ENCODE data around the gene CPHXL2. TPM values are rescaled to one million over a fixed set of nuclear protein-coding genes. Genes with fewer than 3 reads are reported as not detected.

CPHXL2 gene
- not detected for total RNA-seq

- Mint-ChIP-seq H3K4me3 (no peak within 1 kb of the TSS), H3K4me1 (ENCODE audit: low read depth in 2 of 2) (no peaks in the 10 kb centered on the region), H3K36me3 (no peaks in the 10 kb centered on the region), H3K9me3 (no peaks in the 10 kb centered on the region), H3K27me3 (no peaks in the 10 kb centered on the region), H3K27ac (no peak within 1 kb of the TSS)
- DNase-seq (ENCODE audit: low spot score): no peak
- ATAC-seq: no peak
These were observed at the start of gene CPHXL2 for GRCh38 chr16:75676909-75677308. CPHXL2 (minus strand) TSS chr16:75677009; CDS start chr16:75676999, 10 bp downstream.

GRCh38 chr16:75726390-75726789 lies 49.6 kb upstream of the CPHXL2 start, which contains the start of gene CPHXL:
CPHXL (minus strand) TSS chr16:75726490; CDS start chr16:75726442, 48 bp downstream.
- DNase-seq (ENCODE audit: low spot score) (no peak), ATAC-seq (no peak)
- Mint-ChIP-seq H3K27me3 (peaks cover 0 to 9% of the 10 kb centered on the region in 2 donors), H3K36me3 (peaks cover 5% of the 10 kb centered on the region), H3K4me1 (ENCODE audit: low read depth in 2 of 2) (no peaks in the 10 kb centered on the region), H3K4me3 (no peak within 1 kb of the TSS), H3K27ac (no peak within 1 kb of the TSS), H3K9me3 (peaks cover 8% of the 10 kb centered on the region)

GRCh38 chr16:75718452-75718851 lies 41.6 kb upstream of the CPHXL2 start:
- peaks cover 0 to 22% of the 10 kb centered on the region in 2 donors for H3K27me3 Mint-ChIP-seq
- DNase-seq (ENCODE audit: low spot score) (no peak), ATAC-seq (no peak)
- H3K27ac Mint-ChIP-seq: no peak overlapping the region
- peaks cover 11% of the 10 kb centered on the region for H3K36me3 Mint-ChIP-seq
- H3K4me1 Mint-ChIP-seq (ENCODE audit: low read depth in 2 of 2): no peaks in the 10 kb centered on the region
- H3K9me3 Mint-ChIP-seq: peaks cover 15% of the 10 kb centered on the region
- no peak overlapping the region for H3K4me3 Mint-ChIP-seq

- DNase-seq (ENCODE audit: low spot score) (no peak), ATAC-seq (no peak)
- H3K9me3 Mint-ChIP-seq: peaks cover 3% of the 10 kb centered on the region
- peaks cover 4% of the 10 kb centered on the region for H3K36me3 Mint-ChIP-seq
- H3K4me1 Mint-ChIP-seq (ENCODE audit: low read depth in 2 of 2): no peaks in the 10 kb centered on the region
- no peak overlapping the region for H3K27ac Mint-ChIP-seq
- H3K27me3 Mint-ChIP-seq: peaks cover 0 to 7% of the 10 kb centered on the region in 2 donors
- no peak overlapping the region for H3K4me3 Mint-ChIP-seq
These were observed 37.9 kb upstream of the CPHXL2 start for GRCh38 chr16:75714661-75715060.

GRCh38 chr16:75710344-75710743 lies 33.5 kb upstream of the CPHXL2 start:
- Mint-ChIP-seq H3K9me3 (no peaks in the 10 kb centered on the region), H3K4me1 (ENCODE audit: low read depth in 2 of 2) (no peaks in the 10 kb centered on the region), H3K36me3 (peaks cover 4% of the 10 kb centered on the region), H3K27me3 (peaks cover 0 to 2% of the 10 kb centered on the region in 2 donors), H3K27ac (no peak overlapping the region), H3K4me3 (no peak overlapping the region)
- no peak for DNase-seq (ENCODE audit: low spot score)
- ATAC-seq: no peak

- Mint-ChIP-seq H3K27me3 (peaks cover 0 to under 1% of the 10 kb centered on the region in 2 donors), H3K4me3 (no peak overlapping the region), H3K9me3 (no peaks in the 10 kb centered on the region), H3K36me3 (no peaks in the 10 kb centered on the region), H3K27ac (no peak overlapping the region), H3K4me1 (ENCODE audit: low read depth in 2 of 2) (no peaks in the 10 kb centered on the region)
- DNase-seq (ENCODE audit: low spot score) (no peak), ATAC-seq (no peak)
These were observed 26.5 kb upstream of the CPHXL2 start for GRCh38 chr16:75703306-75703705.

- Mint-ChIP-seq H3K27ac (no peak overlapping the region), H3K36me3 (no peaks in the 10 kb centered on the region), H3K27me3 (no peaks in the 10 kb centered on the region), H3K4me1 (ENCODE audit: low read depth in 2 of 2) (no peaks in the 10 kb centered on the region), H3K9me3 (no peaks in the 10 kb centered on the region), H3K4me3 (no peak overlapping the region)
- no peak for ATAC-seq
- DNase-seq (ENCODE audit: low spot score): no peak
These were observed 25.4 kb upstream of the CPHXL2 start for GRCh38 chr16:75702242-75702641.

- Mint-ChIP-seq H3K27ac (no peak within 1 kb of the TSS), H3K9me3 (no peaks in the 10 kb centered on the region), H3K4me1 (ENCODE audit: low read depth in 2 of 2) (no peaks in the 10 kb centered on the region), H3K36me3 (no peaks in the 10 kb centered on the region), H3K27me3 (no peaks in the 10 kb centered on the region), H3K4me3 (no peak within 1 kb of the TSS)
- ATAC-seq: no peak
- no peak for DNase-seq (ENCODE audit: low spot score)
These were observed 24.6 kb upstream of the CPHXL2 start, which contains the start of gene DUXB for GRCh38 chr16:75701361-75701760. DUXB (minus strand) TSS chr16:75701461; CDS start chr16:75701418, 43 bp downstream.

- Mint-ChIP-seq H3K4me1 (ENCODE audit: low read depth in 2 of 2) (no peaks in the 10 kb centered on the region), H3K36me3 (no peaks in the 10 kb centered on the region), H3K9me3 (no peaks in the 10 kb centered on the region), H3K4me3 (no peak overlapping the region), H3K27ac (no peak overlapping the region), H3K27me3 (no peaks in the 10 kb centered on the region)
- ATAC-seq (no peak), DNase-seq (ENCODE audit: low spot score) (no peak)
These were observed 20.8 kb upstream of the CPHXL2 start for GRCh38 chr16:75697571-75697970.

- H3K27me3 Mint-ChIP-seq: no peaks in the 10 kb centered on the region
- no peak overlapping the region for H3K27ac Mint-ChIP-seq
- H3K36me3 Mint-ChIP-seq: no peaks in the 10 kb centered on the region
- no peak overlapping the region for H3K4me3 Mint-ChIP-seq
- H3K9me3 Mint-ChIP-seq: no peaks in the 10 kb centered on the region
- H3K4me1 Mint-ChIP-seq (ENCODE audit: low read depth in 2 of 2): no peaks in the 10 kb centered on the region
- ATAC-seq (no peak), DNase-seq (ENCODE audit: low spot score) (no peak)
These were observed 18.9 kb upstream of the CPHXL2 start for GRCh38 chr16:75695708-75696107.

GRCh38 chr16:75687361-75687760 lies 10.6 kb upstream of the CPHXL2 start:
- Mint-ChIP-seq H3K27me3 (peaks cover 0 to 14% of the 10 kb centered on the region in 2 donors), H3K27ac (no peak overlapping the region), H3K4me3 (no peak overlapping the region), H3K9me3 (no peaks in the 10 kb centered on the region), H3K36me3 (no peaks in the 10 kb centered on the region), H3K4me1 (ENCODE audit: low read depth in 2 of 2) (no peaks in the 10 kb centered on the region)
- ATAC-seq (no peak), DNase-seq (ENCODE audit: low spot score) (no peak)

- Mint-ChIP-seq H3K36me3 (no peaks in the 10 kb centered on the region), H3K27me3 (peaks cover 0 to 14% of the 10 kb centered on the region in 2 donors), H3K4me1 (ENCODE audit: low read depth in 2 of 2) (no peaks in the 10 kb centered on the region), H3K9me3 (no peaks in the 10 kb centered on the region), H3K4me3 (no peak overlapping the region), H3K27ac (no peak overlapping the region)
- ATAC-seq (no peak), DNase-seq (ENCODE audit: low spot score) (no peak)
These were observed 5.5 kb upstream of the CPHXL2 start for GRCh38 chr16:75682308-75682707.

GRCh38 chr16:75679366-75679765 lies 2.6 kb upstream of the CPHXL2 start:
- H3K36me3 Mint-ChIP-seq: no peaks in the 10 kb centered on the region
- H3K9me3 Mint-ChIP-seq: no peaks in the 10 kb centered on the region
- H3K4me3 Mint-ChIP-seq: no peak overlapping the region
- no peak for DNase-seq (ENCODE audit: low spot score)
- no peaks in the 10 kb centered on the region for H3K4me1 Mint-ChIP-seq (ENCODE audit: low read depth in 2 of 2)
- H3K27ac Mint-ChIP-seq: no peak overlapping the region
- peaks cover 0 to 11% of the 10 kb centered on the region in 2 donors for H3K27me3 Mint-ChIP-seq
- ATAC-seq: no peak

GRCh38 chr16:75667503-75667902 lies 9.3 kb downstream of the CPHXL2 start:
- DNase-seq (ENCODE audit: low spot score) (no peak), ATAC-seq (no peak)
- Mint-ChIP-seq H3K27ac (no peak overlapping the region), H3K27me3 (no peaks in the 10 kb centered on the region), H3K4me1 (ENCODE audit: low read depth in 2 of 2) (peaks cover 0 to 3% of the 10 kb centered on the region in 2 donors), H3K36me3 (no peaks in the 10 kb centered on the region), H3K9me3 (no peaks in the 10 kb centered on the region), H3K4me3 (no peak overlapping the region)

GRCh38 chr16:75660726-75661302 lies 16.0 kb downstream of the CPHXL2 start:
- no peak overlapping the region for H3K4me3 Mint-ChIP-seq
- H3K36me3 Mint-ChIP-seq: peaks cover 15% of the 10 kb centered on the region
- H3K27ac Mint-ChIP-seq: no peak overlapping the region
- peaks cover 6 to 11% of the 10 kb centered on the region in 2 donors for H3K4me1 Mint-ChIP-seq (ENCODE audit: low read depth in 2 of 2)
- H3K9me3 Mint-ChIP-seq: no peaks in the 10 kb centered on the region
- ATAC-seq (no peak), DNase-seq (ENCODE audit: low spot score) (no peak)
- no peaks in the 10 kb centered on the region for H3K27me3 Mint-ChIP-seq
